GM12891 (cell line): ENCODE measurements around the gene UBL4B.

ENCODE experiments used
- POLR2A ChIP-seq: IDR thresholded peaks from 2 replicates; pipeline ENCODE4 v1.6.1; 2011; ENCODE audit warnings: low read depth, low read length, control low read depth
- POLR2AphosphoS5 ChIP-seq: IDR thresholded peaks from 2 replicates; pipeline ENCODE4 v1.6.1; 2011; ENCODE audit warnings: low read depth, low read length, control low read depth

- TF ChIP-seq POLR2AphosphoS5 = no peak
- no peak for TF ChIP-seq POLR2A
These were observed 1.3 kb downstream of the UBL4B start for GRCh38 chr1:110113551-110113950.
